ENCODE results near the gene SLF1.

Gene SLF1

GRCh38 chr5:94693845-94694370 is 75.4 kb downstream of the SLF1 start:
- H3K9me3 ChIP-seq (ENCODE audit: control insufficient read depth, insufficient read depth, low read length) = no peaks in the 10 kb centered on the region
- no peaks in the 10 kb centered on the region for H3K79me2 ChIP-seq (ENCODE audit: control insufficient read depth, low read length)
- H3K27ac ChIP-seq (ENCODE audit: low read depth, low read length) = no peak overlapping the region
- H3K27me3 ChIP-seq (ENCODE audit: control insufficient read depth, low read length) = no peaks in the 10 kb centered on the region
- no peaks in the 10 kb centered on the region for H3K4me1 ChIP-seq (ENCODE audit: control insufficient read depth, low read length)
- peaks cover 44% of the 10 kb centered on the region for H3K36me3 ChIP-seq (ENCODE audit: control insufficient read depth, low read length)
- TF ChIP-seq EZH2phosphoT487 (IDR thresholded peaks at IDR 0.05; ENCODE audit: borderline replicate concordance, low read length) = no peak
- TF ChIP-seq, protein P1, sequence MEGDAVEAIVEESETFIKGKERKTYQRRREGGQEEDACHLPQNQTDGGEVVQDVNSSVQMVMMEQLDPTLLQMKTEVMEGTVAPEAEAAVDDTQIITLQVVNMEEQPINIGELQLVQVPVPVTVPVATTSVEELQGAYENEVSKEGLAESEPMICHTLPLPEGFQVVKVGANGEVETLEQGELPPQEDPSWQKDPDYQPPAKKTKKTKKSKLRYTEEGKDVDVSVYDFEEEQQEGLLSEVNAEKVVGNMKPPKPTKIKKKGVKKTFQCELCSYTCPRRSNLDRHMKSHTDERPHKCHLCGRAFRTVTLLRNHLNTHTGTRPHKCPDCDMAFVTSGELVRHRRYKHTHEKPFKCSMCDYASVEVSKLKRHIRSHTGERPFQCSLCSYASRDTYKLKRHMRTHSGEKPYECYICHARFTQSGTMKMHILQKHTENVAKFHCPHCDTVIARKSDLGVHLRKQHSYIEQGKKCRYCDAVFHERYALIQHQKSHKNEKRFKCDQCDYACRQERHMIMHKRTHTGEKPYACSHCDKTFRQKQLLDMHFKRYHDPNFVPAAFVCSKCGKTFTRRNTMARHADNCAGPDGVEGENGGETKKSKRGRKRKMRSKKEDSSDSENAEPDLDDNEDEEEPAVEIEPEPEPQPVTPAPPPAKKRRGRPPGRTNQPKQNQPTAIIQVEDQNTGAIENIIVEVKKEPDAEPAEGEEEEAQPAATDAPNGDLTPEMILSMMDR (IDR thresholded peaks at IDR 0.05; ENCODE audit: low read depth, low read length, poor library complexity, severe bottlenecking) = no peak
- no peak overlapping the region for H3K4me2 ChIP-seq (ENCODE audit: low read length)
- no peaks in the 10 kb centered on the region for H4K20me1 ChIP-seq (ENCODE audit: control insufficient read depth, insufficient read depth, low read depth, low read length)
- no peaks in the 10 kb centered on the region for H3K9me2 ChIP-seq (replicated peaks; ENCODE audit: control insufficient read depth, low read length)
- no peak overlapping the region for H3K4me3 ChIP-seq (ENCODE audit: low read length)
- peaks cover 4% of the 10 kb centered on the region; the same call in 1 of the 2 replicates for H3F3A ChIP-seq (ENCODE audit: control insufficient read depth, insufficient read depth)

DNA sequence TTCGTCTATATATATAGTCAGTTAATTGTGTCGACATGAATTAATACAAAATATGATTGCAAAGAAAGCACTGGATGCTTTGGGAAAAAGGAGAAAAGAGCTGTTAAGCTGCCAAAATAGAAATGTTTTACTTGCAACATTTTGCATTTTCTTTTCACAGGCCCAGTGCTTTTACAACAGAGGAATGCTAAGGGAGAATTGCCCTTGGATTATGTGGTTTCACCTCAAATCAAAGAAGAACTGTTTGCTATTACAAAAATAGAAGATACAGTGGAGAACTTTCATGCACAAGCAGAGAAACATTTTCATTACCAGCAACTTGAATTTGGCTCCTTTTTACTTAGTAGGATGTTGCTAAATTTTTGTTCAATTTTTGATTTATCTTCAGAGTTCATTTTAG is 76.2 kb downstream of the SLF1 start:
- Histone ChIP-seq H3K4me2 (ENCODE audit: low read length) (no peak overlapping the region), H3F3A (ENCODE audit: control insufficient read depth, insufficient read depth) (peaks cover 4% of the 10 kb centered on the region; the same call in 1 of the 2 replicates)

DNA sequence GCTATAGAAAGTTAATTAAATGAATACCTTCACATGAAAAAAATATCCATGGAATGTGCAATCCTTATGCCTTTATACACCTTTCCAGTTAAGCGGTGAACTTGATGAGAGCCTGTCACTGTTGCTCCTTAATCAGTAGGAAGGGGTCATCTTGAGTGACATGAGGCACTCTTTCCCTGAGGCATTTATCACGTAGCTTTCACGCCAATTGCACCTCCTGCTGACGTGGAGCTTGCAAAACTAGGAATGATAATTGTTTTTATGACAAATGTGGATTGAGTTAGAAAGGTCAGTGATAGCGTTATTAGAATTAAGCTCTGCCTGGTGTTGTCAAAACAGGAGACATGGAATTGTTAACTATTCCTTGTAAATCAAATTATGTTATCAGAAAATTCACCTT is 79.7 kb downstream of the SLF1 start:
- H3K9me3 ChIP-seq (ENCODE audit: control insufficient read depth, insufficient read depth, low read length) = no peaks in the 10 kb centered on the region
- no peaks in the 10 kb centered on the region for H3K27me3 ChIP-seq (ENCODE audit: control insufficient read depth, low read length)
- no peaks in the 10 kb centered on the region for H3K9me2 ChIP-seq (replicated peaks; ENCODE audit: control insufficient read depth, low read length)
- no peaks in the 10 kb centered on the region for H3K79me2 ChIP-seq (ENCODE audit: control insufficient read depth, low read length)
- H3K36me3 ChIP-seq (ENCODE audit: control insufficient read depth, low read length) = peaks cover 17% of the 10 kb centered on the region
- no peaks in the 10 kb centered on the region for H4K20me1 ChIP-seq (ENCODE audit: control insufficient read depth, insufficient read depth, low read depth, low read length)
- no peak overlapping the region for H3K4me3 ChIP-seq (ENCODE audit: low read length)
- no peak overlapping the region for H3K27ac ChIP-seq (ENCODE audit: low read depth, low read length)
- TF ChIP-seq, protein P1 (IDR thresholded peaks at IDR 0.05; ENCODE audit: low read depth, low read length, poor library complexity, severe bottlenecking) = no peak
- no peak for TF ChIP-seq EZH2phosphoT487 (IDR thresholded peaks at IDR 0.05; ENCODE audit: borderline replicate concordance, low read length)
- no peak overlapping the region for H3K4me2 ChIP-seq (ENCODE audit: low read length)
- no peaks in the 10 kb centered on the region for H3K4me1 ChIP-seq (ENCODE audit: control insufficient read depth, low read length)
- no peaks in the 10 kb centered on the region for H3F3A ChIP-seq (ENCODE audit: control insufficient read depth, insufficient read depth)

More for the DNA sequence above, 76.2 kb downstream of the SLF1 start:
- H4K20me1 ChIP-seq (ENCODE audit: control insufficient read depth, insufficient read depth, low read depth, low read length) = no peaks in the 10 kb centered on the region
- no peak overlapping the region for H3K27ac ChIP-seq (ENCODE audit: low read depth, low read length)
- no peak overlapping the region for H3K4me3 ChIP-seq (ENCODE audit: low read length)
- H3K27me3 ChIP-seq (ENCODE audit: control insufficient read depth, low read length) = no peaks in the 10 kb centered on the region
- H3K79me2 ChIP-seq (ENCODE audit: control insufficient read depth, low read length) = no peaks in the 10 kb centered on the region
- TF ChIP-seq, protein P1 (IDR thresholded peaks at IDR 0.05; ENCODE audit: low read depth, low read length, poor library complexity, severe bottlenecking) = no peak
- TF ChIP-seq EZH2phosphoT487 (IDR thresholded peaks at IDR 0.05; ENCODE audit: borderline replicate concordance, low read length) = no peak
- H3K4me1 ChIP-seq (ENCODE audit: control insufficient read depth, low read length) = no peaks in the 10 kb centered on the region
- H3K9me2 ChIP-seq (replicated peaks; ENCODE audit: control insufficient read depth, low read length) = no peaks in the 10 kb centered on the region
- H3K36me3 ChIP-seq (ENCODE audit: control insufficient read depth, low read length) = peaks cover 37% of the 10 kb centered on the region
- no peaks in the 10 kb centered on the region for H3K9me3 ChIP-seq (ENCODE audit: control insufficient read depth, insufficient read depth, low read length)

Measured in DOHH2 (cell line).